Upper lobe of left lung (tissue), 6 donors: ENCODE data around the gene ARFRP1. TPM values are rescaled to one million over a fixed set of nuclear protein-coding genes. Genes with fewer than 3 reads are reported as not detected.

Source experiments
- ATAC-seq, 2 donors: fragments of 200-7000 bp; cut with Tn5 transposase; one replicate each; pipeline ENCODE4 v1.9.1; 2022; ENCODE audit warnings: mild to moderate bottlenecking in 2 of 2, moderate library complexity in 2 of 2; ENCODE audit not compliant: low FRiP score in 2 of 2
- DNase-seq, 2 donors: peaks; one replicate each; pipeline ENCODE4 v3.0.0-alpha.2; 2019 to 2020
- H3K27ac ChIP-seq, 4 donors: fragments of 200-600 bp; sonication (generic); one replicate each; pipeline ENCODE4 v1.5.1; 2016 to 2019
- H3K27me3 ChIP-seq, 4 donors: fragments of 200-600 bp; sonication (generic); one replicate each; pipeline ENCODE4 v1.5.1; 2017 to 2019
- H3K36me3 ChIP-seq, 4 donors: fragments of 200-600 bp; sonication (generic); one replicate each; pipeline ENCODE4 v1.5.1; 2016 to 2019
- H3K4me1 ChIP-seq, 4 donors: fragments of 200-600 bp; sonication (generic); one replicate each; pipeline ENCODE4 v1.5.1; 2018 to 2019
- H3K4me3 ChIP-seq, 4 donors: fragments of 200-600 bp; sonication (generic); one replicate each; pipeline ENCODE4 v1.5.1; 2017 to 2019; ENCODE audit warnings: mild to moderate bottlenecking in 2 of 4, moderate library complexity in 1 of 4
- H3K9me3 ChIP-seq, 4 donors: fragments of 200-600 bp; sonication (generic); one replicate each; pipeline ENCODE4 v1.5.1; 2018 to 2019
- CTCF ChIP-seq, 6 experiments: fragments of 450-650 bp in 4 of 6; fragments of 200-600 bp in 2 of 6; sonication (generic) in 2 of 6; IDR thresholded peaks; one replicate each; pipeline ENCODE4 v1.5.1; 2016 to 2019; ENCODE audit warnings: antibody characterized with exemption in 6 of 6
- EP300 ChIP-seq, 4 donors: sonication (generic); formaldehyde crosslinking; IDR thresholded peaks; one replicate each; pipeline ENCODE4 v1.5.1; 2017; ENCODE audit warnings: antibody characterized with exemption in 4 of 4, control low read depth in 2 of 4
- POLR2A ChIP-seq, 4 donors: fragments of 450-650 bp; IDR thresholded peaks; one replicate each; pipeline ENCODE4 v1.5.1; 2016 to 2017; ENCODE audit warnings: antibody characterized with exemption in 4 of 4, mild to moderate bottlenecking in 2 of 4
- POLR2AphosphoS5 ChIP-seq, 2 donors: sonication (generic); formaldehyde crosslinking; IDR thresholded peaks; one replicate each; pipeline ENCODE4 v1.5.1; 2017; ENCODE audit warnings: antibody characterized with exemption in 2 of 2
- WGBS, 2 donors: methylation state at CpG; one replicate each; pipeline ENCODE4 v1.1.5; 2017 to 2018; 5-methylcytosine and 5-hydroxymethylcytosine counted together
- total RNA-seq, 6 donors: library from RNA; depleted of rRNA in 4 of 6; stranded (reverse); fragments of >200 nt in 4 of 6; gene quantifications; one replicate each; pipeline versions ENCODE4 v1.1.0 to v1.2.1, GENCODE V29; 2016 to 2021
- donor health status: DM: no; HTN: no; CAD: no; lungs with moderate emphysema.
- donor health status: DM: no; HTN: yes; CAD: no; lungs with severe emphysema.

ARFRP1 gene
- total RNA-seq, 6 donors from 2014 or later, result 26.8 to 56.4 (median 46.3) TPM

- ATAC-seq (peak; percentile 63 to 77), DNase-seq (peak; percentile 52 to 82)
- H3K27ac ChIP-seq, result peak overlapping the region; percentile 25 to 68 (median 52)
- H3K9me3 ChIP-seq, result no peaks in the 10 kb centered on the region
- H3K4me1 ChIP-seq, result peaks cover 19 to 37% (median 25%) of the 10 kb centered on the region in 4 donors
- H3K36me3 ChIP-seq, result peaks cover 0 to 30% (median 7%) of the 10 kb centered on the region in 4 donors
- no peak overlapping the region for H3K4me3 ChIP-seq
- WGBS, 2 donors, result 78 to 88% methylated on average over 21 to 22 of the region's 22 CpGs
- peak in 1 of 2 donors; percentile 41 for TF ChIP-seq POLR2AphosphoS5 (IDR thresholded peaks at IDR 0.05)
- no peak for TF ChIP-seq CTCF (IDR thresholded peaks at IDR 0.05)
- H3K27me3 ChIP-seq, result no peaks in the 10 kb centered on the region
These were observed 25.2 kb downstream of the ARFRP1 start for GRCh38 chr20:63682384-63683139.

DNA sequence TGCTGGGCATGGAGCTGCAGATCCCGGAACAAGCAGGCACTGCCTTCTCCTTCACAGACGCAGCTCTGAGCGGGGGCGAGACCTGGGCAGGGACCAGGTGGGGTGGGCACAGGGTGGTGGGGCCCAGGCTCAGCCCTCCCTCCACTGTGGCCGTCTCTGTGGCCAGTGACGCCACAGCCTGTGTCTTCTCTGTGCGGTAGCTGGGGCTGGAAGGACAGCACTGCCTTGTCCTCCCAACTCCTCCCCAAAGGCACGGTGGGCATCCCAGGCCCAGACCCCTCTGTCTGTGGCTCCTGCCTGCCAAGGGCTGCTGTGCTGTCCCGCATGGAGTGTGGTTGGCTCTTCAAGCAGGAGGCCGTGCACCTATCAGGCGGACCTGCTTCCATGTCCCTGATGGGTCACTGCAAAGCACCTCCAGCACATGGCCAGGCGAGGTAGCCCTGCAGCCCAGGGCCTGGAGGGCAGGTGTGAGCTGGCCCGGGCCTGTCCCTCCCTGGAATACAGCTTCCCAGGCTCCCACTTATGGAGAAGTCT, 26.1 kb downstream of the ARFRP1 start:
- 97 to 100% methylated on average over 5 to 12 of the region's 13 CpGs for WGBS, 2 donors
- no peak for TF ChIP-seq CTCF (IDR thresholded peaks at IDR 0.05)
- TF ChIP-seq EP300 (IDR thresholded peaks at IDR 0.05), result no peak
- no peak for TF ChIP-seq POLR2A (IDR thresholded peaks at IDR 0.05)
- no peak for TF ChIP-seq POLR2AphosphoS5 (IDR thresholded peaks at IDR 0.05)

DNA sequence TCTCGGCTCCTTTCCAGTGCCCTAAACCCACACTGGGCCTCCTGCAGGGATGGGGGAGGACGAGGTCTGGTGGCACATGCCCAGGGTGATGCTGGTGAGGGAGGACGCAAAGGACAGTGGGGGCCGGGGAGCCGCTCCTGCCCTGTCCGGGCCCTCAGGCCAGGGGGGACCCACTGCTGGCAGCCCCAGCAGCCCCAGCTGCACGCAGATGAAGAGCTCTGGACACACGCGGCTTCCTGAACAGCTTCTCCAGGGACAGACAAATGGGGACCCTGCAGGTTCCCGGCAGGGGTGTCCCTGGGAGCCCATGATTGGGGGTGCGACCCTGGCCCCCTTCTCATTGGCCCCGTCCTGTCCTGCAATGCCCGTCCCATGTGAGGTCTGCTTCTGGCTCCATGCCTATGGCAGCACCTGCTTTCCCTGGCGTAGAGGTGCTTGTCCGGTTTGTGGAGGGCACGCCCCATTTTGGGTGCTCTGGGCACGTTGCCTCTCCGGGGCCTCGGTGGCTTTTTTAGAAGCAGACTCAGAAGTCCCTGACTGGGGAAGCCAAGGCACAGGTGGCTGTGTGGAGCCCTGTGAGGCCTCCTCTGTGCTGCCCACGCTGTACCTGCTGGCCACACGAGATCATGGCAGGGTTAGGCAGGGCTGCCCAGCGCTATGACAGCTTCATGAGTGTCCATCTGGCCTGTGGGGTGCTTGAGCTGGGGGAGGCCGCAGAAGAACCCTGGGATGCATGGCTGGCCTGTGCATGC, 26.7 kb downstream of the ARFRP1 start:
- Histone ChIP-seq H3K27ac (no peak overlapping the region), H3K4me1 (peaks cover 3 to 22% (median 12%) of the 10 kb centered on the region in 4 donors), H3K27me3 (no peaks in the 10 kb centered on the region), H3K36me3 (peaks cover 0 to 40% (median 13%) of the 10 kb centered on the region in 4 donors), H3K9me3 (no peaks in the 10 kb centered on the region), H3K4me3 (no peak overlapping the region)
- WGBS, 2 donors, result 93 to 95% methylated on average over 19 to 22 of the region's 23 CpGs
- DNase-seq (peak in 1 of 2 donors; percentile 70), ATAC-seq (no peak)
- TF ChIP-seq POLR2AphosphoS5 (IDR thresholded peaks at IDR 0.05) (no peak), CTCF (IDR thresholded peaks at IDR 0.05) (no peak), POLR2A (IDR thresholded peaks at IDR 0.05) (no peak), EP300 (IDR thresholded peaks at IDR 0.05) (no peak)

More for the DNA sequence above, 26.1 kb downstream of the ARFRP1 start:
- H3K4me3 ChIP-seq, result no peak overlapping the region
- H3K27me3 ChIP-seq, result no peaks in the 10 kb centered on the region
- ATAC-seq (no peak), DNase-seq (peak in 1 of 2 donors; percentile 62)
- H3K9me3 ChIP-seq, result no peaks in the 10 kb centered on the region
- H3K27ac ChIP-seq, result peak overlapping the region in 3 of 4 donors; percentile 38 to 68 (median 66)
- peaks cover 0 to 36% (median 10%) of the 10 kb centered on the region in 4 donors for H3K36me3 ChIP-seq
- H3K4me1 ChIP-seq, result peaks cover 10 to 28% (median 17%) of the 10 kb centered on the region in 4 donors

DNA sequence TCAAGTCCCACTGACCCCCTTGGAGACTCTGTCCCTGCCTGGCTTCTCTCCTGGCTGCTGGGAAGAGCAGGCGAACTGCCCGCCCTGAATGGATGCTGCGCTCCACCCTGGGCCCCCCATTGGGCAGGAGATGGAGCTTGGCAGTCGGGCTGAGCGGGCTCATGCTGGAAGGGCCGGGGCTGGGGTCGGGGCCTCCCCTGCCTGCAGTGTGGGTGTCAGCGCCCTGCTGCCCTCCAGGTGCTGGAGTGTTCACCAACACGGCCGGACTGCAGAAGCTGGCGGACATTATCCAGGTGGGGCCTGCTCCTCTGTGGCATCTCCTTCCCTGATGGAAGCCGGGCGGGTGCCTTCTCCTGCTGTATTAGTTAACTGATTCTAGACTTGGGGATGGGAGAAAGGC, 27.3 kb downstream of the ARFRP1 start:
- WGBS, 2 donors, result 96 to 98% methylated on average over 8 to 12 of the region's 13 CpGs
- TF ChIP-seq CTCF (IDR thresholded peaks at IDR 0.05) (no peak), POLR2A (IDR thresholded peaks at IDR 0.05) (no peak), EP300 (IDR thresholded peaks at IDR 0.05) (no peak), POLR2AphosphoS5 (IDR thresholded peaks at IDR 0.05) (no peak)
- ATAC-seq (no peak), DNase-seq (peak in 1 of 2 donors; percentile 75)
- Histone ChIP-seq H3K9me3 (no peaks in the 10 kb centered on the region), H3K27me3 (no peaks in the 10 kb centered on the region), H3K4me1 (peaks cover 0 to 15% (median 6%) of the 10 kb centered on the region in 4 donors), H3K4me3 (no peak overlapping the region), H3K27ac (no peak overlapping the region), H3K36me3 (peaks cover 0 to 46% (median 16%) of the 10 kb centered on the region in 4 donors)
